Fibroblast of lung (primary cell): ENCODE data around the gene CAMTA1. TPM values are rescaled to one million over a fixed set of nuclear protein-coding genes. Genes with fewer than 3 reads are reported as not detected.

Experiments
- DNase-seq, 2 donors: peaks; one replicate each; pipeline versions ENCODE4 v3.0.0 to v3.0.0-alpha.2; 2010; ENCODE audit warnings: low read depth in 2 of 2
- H2AFZ ChIP-seq: 2 replicates; pipeline ENCODE4 v1.5.1; 2012; ENCODE audit warnings: low read length, control low read depth, inconsistent platforms
- H3K27ac ChIP-seq: 2 replicates; pipeline ENCODE4 v1.5.1; 2011; ENCODE audit warnings: low read length, control low read depth; ENCODE audit not compliant: insufficient read depth
- H3K27me3 ChIP-seq: 2 replicates; pipeline ENCODE4 v1.5.1; 2011; ENCODE audit warnings: mild to moderate bottlenecking, low read length; ENCODE audit not compliant: control insufficient read depth, insufficient read depth
- H3K36me3 ChIP-seq: 2 replicates; pipeline ENCODE4 v1.5.1; 2011; ENCODE audit warnings: low read length; ENCODE audit not compliant: control insufficient read depth, insufficient read depth
- H3K4me1 ChIP-seq: 2 replicates; pipeline ENCODE4 v1.5.1; 2011; ENCODE audit warnings: low read length; ENCODE audit not compliant: control insufficient read depth, insufficient read depth; ENCODE audit errors: extremely low read depth
- H3K4me2 ChIP-seq: 2 replicates; pipeline ENCODE4 v1.5.1; 2011; ENCODE audit warnings: low read length, control low read depth; ENCODE audit not compliant: insufficient read depth; ENCODE audit errors: extremely low read depth
- H3K4me3 ChIP-seq, 4 experiments: fragments of 200-600 bp in 1 of 4; sonication (generic) in 1 of 4; replicated peaks in 1 of 4; 2 replicates each; pipeline ENCODE4 v1.5.1; 2011 to 2016; ENCODE audit warnings: low read length in 4 of 4, low read depth in 3 of 4, mild to moderate bottlenecking in 3 of 4, control low read depth in 2 of 4, inconsistent platforms in 1 of 4, mixed read lengths in 1 of 4; ENCODE audit not compliant: insufficient read depth in 1 of 4; ENCODE audit errors: control extremely low read depth in 1 of 4
- H3K79me2 ChIP-seq: 2 replicates; pipeline ENCODE4 v1.5.1; 2012; ENCODE audit warnings: mild to moderate bottlenecking, low read length, inconsistent platforms; ENCODE audit not compliant: control insufficient read depth, insufficient read depth
- H3K9ac ChIP-seq: 2 replicates; pipeline ENCODE4 v1.5.1; 2011; ENCODE audit warnings: mild to moderate bottlenecking, low read length, control low read depth; ENCODE audit not compliant: insufficient read depth
- H3K9me3 ChIP-seq: 2 replicates; pipeline ENCODE4 v1.5.1; 2012; ENCODE audit warnings: low read depth, low read length; ENCODE audit not compliant: control insufficient read depth, insufficient read depth
- H4K20me1 ChIP-seq: 2 replicates; pipeline ENCODE4 v1.5.1; 2011; ENCODE audit warnings: low read length; ENCODE audit not compliant: control insufficient read depth, insufficient read depth; ENCODE audit errors: extremely low read depth
- EZH2 ChIP-seq: IDR thresholded peaks from 2 replicates; pipeline ENCODE4 v1.5.1; 2012; ENCODE audit warnings: low read length, control low read depth, mild to moderate bottlenecking; ENCODE audit errors: missing control alignments
- polyA plus RNA-seq, 2 donors: library from polyadenylated mRNA; depleted of rRNA in 1 of 2; stranded (reverse) in 1 of 2; unstranded in 1 of 2; fragments of >200 nt; gene quantifications; 2 replicates each; pipeline ENCODE4 v1.2.1, GENCODE V29; 2011 to 2012; ENCODE audit warnings: missing spikeins in 1 of 2
- total RNA-seq: library from RNA; depleted of rRNA; stranded (reverse); fragments of >200 nt; gene quantifications from 2 replicates; pipeline ENCODE4 v1.2.1, GENCODE V29; 2014
- TF ChIP-seq, protein P1 (sequence below), 2 donors: IDR thresholded peaks in 1 of 2; conservative IDR thresholded peaks in 1 of 2; 1 replicate in 1 of 2; 2 replicates in 1 of 2; pipeline ENCODE4 v1.5.1; 2011 to 2012; ENCODE audit warnings: low read length in 2 of 2, control low read depth in 1 of 2, inconsistent platforms in 1 of 2, low read depth in 1 of 2, mild to moderate bottlenecking in 1 of 2

Gene CAMTA1
- total and polyA plus RNA-seq, 2 donors (not counting 1 experiment from before 2014, with no cell fraction given), result 47.6 to 86.0 TPM

DNA sequence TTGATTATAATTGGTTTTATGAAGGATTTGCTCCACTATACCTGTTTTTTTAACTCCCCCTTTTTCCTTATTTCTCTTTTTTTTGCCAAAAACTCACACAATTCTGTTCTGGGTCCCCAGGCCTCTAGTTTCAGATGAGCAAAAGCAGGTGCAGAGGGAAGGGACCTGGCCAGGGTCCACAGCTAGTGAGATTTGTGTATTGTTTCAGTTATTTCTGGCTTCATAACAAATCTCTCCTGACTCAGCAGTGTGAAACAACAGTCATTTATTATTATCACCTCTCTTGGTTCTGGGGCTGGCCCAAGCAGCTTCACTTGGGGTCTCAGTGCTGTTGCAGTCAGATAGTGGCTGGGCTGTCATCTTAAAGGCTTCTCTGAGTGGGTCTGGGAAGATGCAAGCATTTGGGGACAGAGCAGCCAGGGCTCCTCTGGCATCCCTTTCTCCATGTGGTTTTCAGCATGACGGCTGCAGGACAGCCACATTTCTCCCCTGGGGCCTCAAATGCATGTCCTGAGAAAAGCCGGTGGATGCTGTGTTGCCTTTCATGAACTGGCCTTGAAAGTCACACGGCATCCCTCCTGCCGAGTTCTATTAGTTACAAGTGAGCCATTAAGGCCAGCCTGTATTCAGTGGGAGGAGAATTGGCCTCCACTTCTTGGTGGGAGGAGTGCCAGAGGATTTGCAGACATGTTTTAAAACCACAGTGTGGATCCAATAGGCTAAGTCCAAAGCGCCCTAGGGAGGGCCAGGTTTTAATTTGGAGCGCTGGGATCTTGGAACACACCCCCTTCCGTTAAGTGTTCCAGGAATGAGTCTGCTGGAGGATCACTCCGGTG is 137.1 kb downstream of the CAMTA1 start:
- Histone ChIP-seq H3K4me3 (no peak overlapping the region), H3K9ac (no peak overlapping the region), H2AFZ (no peak overlapping the region), H3K27ac (no peak overlapping the region), H3K79me2 (no peaks in the 10 kb centered on the region), H3K4me1 (no peaks in the 10 kb centered on the region), H3K27me3 (peaks cover 2% of the 10 kb centered on the region), H4K20me1 (no peaks in the 10 kb centered on the region), H3K4me2 (peak overlapping the region; percentile 5), H3K9me3 (no peaks in the 10 kb centered on the region), H3K36me3 (no peaks in the 10 kb centered on the region)
- TF ChIP-seq, protein P1, sequence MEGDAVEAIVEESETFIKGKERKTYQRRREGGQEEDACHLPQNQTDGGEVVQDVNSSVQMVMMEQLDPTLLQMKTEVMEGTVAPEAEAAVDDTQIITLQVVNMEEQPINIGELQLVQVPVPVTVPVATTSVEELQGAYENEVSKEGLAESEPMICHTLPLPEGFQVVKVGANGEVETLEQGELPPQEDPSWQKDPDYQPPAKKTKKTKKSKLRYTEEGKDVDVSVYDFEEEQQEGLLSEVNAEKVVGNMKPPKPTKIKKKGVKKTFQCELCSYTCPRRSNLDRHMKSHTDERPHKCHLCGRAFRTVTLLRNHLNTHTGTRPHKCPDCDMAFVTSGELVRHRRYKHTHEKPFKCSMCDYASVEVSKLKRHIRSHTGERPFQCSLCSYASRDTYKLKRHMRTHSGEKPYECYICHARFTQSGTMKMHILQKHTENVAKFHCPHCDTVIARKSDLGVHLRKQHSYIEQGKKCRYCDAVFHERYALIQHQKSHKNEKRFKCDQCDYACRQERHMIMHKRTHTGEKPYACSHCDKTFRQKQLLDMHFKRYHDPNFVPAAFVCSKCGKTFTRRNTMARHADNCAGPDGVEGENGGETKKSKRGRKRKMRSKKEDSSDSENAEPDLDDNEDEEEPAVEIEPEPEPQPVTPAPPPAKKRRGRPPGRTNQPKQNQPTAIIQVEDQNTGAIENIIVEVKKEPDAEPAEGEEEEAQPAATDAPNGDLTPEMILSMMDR (conservative IDR thresholded peaks at IDR 0.05 in 1 of 2, IDR thresholded peaks at IDR 0.05 in 1 of 2; ENCODE audit: low read depth in 1 of 2, low read length in 2 of 2), result no peak
- no peak for TF ChIP-seq EZH2
- DNase-seq, result peak; percentile 23 to 91

DNA sequence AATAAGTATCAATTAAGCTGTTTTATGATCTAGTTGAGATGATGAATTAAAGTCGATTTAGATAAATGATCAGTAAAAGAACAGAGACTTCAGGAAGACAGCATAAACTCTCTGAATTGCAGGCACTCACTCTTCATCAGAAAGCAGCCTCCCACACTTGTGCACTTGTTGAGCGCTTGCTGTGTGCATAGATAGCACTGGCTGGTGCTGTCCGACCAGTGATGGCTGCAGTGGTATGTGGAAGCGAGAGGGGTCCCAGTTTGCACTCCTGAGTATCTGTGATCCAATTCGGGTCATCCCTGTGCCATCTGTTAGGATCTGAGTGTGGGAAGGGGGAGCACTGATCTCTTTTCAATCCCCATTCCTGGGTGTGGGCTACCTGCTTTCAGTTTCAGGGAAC is 137.8 kb downstream of the CAMTA1 start:
- H4K20me1 ChIP-seq, result no peaks in the 10 kb centered on the region
- no peak overlapping the region for H3K9ac ChIP-seq
- no peak overlapping the region for H3K27ac ChIP-seq
- no peak overlapping the region for H2AFZ ChIP-seq
- peaks cover 2% of the 10 kb centered on the region for H3K27me3 ChIP-seq
- H3K4me1 ChIP-seq, result no peaks in the 10 kb centered on the region
- no peaks in the 10 kb centered on the region for H3K36me3 ChIP-seq
- no peaks in the 10 kb centered on the region for H3K9me3 ChIP-seq
- no peaks in the 10 kb centered on the region for H3K79me2 ChIP-seq
- H3K4me2 ChIP-seq, result no peak overlapping the region
- no peak overlapping the region for H3K4me3 ChIP-seq
- TF ChIP-seq, protein P1 (conservative IDR thresholded peaks at IDR 0.05 in 1 of 2, IDR thresholded peaks at IDR 0.05 in 1 of 2; ENCODE audit: low read depth in 1 of 2, low read length in 2 of 2), result no peak
- TF ChIP-seq EZH2, result no peak
- DNase-seq, result no peak

DNA sequence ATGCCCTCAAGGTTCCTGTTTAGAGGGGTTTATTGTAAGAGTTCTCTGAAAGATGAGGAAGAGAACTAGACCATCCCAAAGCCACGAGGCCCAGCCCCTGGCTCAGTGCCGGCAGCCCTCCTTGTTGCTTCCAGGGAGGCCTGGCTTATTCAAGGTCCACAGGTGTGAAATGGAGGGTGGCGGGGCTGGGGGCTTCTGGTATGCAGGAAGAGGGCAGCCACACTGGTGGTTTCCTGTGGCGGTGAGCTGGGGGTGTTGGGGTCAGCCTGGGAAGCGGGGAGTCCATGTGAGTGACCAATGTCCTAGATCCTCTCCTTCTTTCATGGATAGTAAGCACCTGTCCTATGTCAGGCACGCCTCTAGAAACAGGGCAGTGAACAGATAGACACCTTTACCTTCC is 138.2 kb downstream of the CAMTA1 start:
- Histone ChIP-seq H3K4me1 (no peaks in the 10 kb centered on the region), H3K4me2 (no peak overlapping the region), H3K27ac (no peak overlapping the region), H4K20me1 (no peaks in the 10 kb centered on the region), H3K27me3 (peaks cover 2% of the 10 kb centered on the region), H3K79me2 (no peaks in the 10 kb centered on the region), H3K9me3 (no peaks in the 10 kb centered on the region), H3K4me3 (no peak overlapping the region), H3K9ac (no peak overlapping the region), H2AFZ (no peak overlapping the region), H3K36me3 (no peaks in the 10 kb centered on the region)
- no peak for DNase-seq
- TF ChIP-seq EZH2, result no peak
- TF ChIP-seq, protein P1 (conservative IDR thresholded peaks at IDR 0.05 in 1 of 2, IDR thresholded peaks at IDR 0.05 in 1 of 2; ENCODE audit: low read depth in 1 of 2, low read length in 2 of 2), result no peak
